GM23248 (cell line): ENCODE data around the gene POMZP3. TPM values are rescaled to one million over a fixed set of nuclear protein-coding genes. Genes with fewer than 3 reads are reported as not detected.
A peak's percentile ranks its signal among the peaks of the same experiment; 100 is the strongest.
"Not testable (repeated sequence)": the region's sequence is repeated elsewhere in the genome, so short reads cannot be mapped to it uniquely, and the experiment has no call there.

Source experiments
- DNase-seq: peaks from one replicate; pipeline ENCODE4 v3.0.0-alpha.2; 2015
- H2AFZ ChIP-seq: fragments of 200-600 bp; sonication (generic); 2 replicates; pipeline ENCODE4 v1.6.1; 2016; ENCODE audit warnings: antibody characterized with exemption
- H3F3A ChIP-seq: fragments of 200-600 bp; sonication (generic); 2 replicates; pipeline ENCODE4 v1.6.1; 2016; ENCODE audit warnings: mild to moderate bottlenecking, antibody characterized with exemption, mixed run types; ENCODE audit not compliant: insufficient read depth
- H3K27ac ChIP-seq: fragments of 200-600 bp; sonication (generic); 2 replicates; pipeline ENCODE4 v1.5.1; 2016; ENCODE audit warnings: mild to moderate bottlenecking
- H3K27me3 ChIP-seq: fragments of 200-600 bp; sonication (generic); replicated peaks from 2 replicates; pipeline ENCODE4 v1.6.1; 2016; ENCODE audit warnings: mild to moderate bottlenecking; ENCODE audit not compliant: insufficient read depth
- H3K36me3 ChIP-seq: fragments of 200-600 bp; sonication (generic); 2 replicates; pipeline ENCODE4 v1.6.1; 2016; ENCODE audit warnings: low read depth, mild to moderate bottlenecking
- H3K4me1 ChIP-seq: fragments of 200-600 bp; sonication (generic); 2 replicates; pipeline ENCODE4 v1.6.1; 2016; ENCODE audit warnings: mild to moderate bottlenecking; ENCODE audit not compliant: insufficient read depth
- H3K4me2 ChIP-seq: fragments of 200-600 bp; sonication (generic); one replicate; pipeline ENCODE4 v1.6.1; 2016; ENCODE audit warnings: mild to moderate bottlenecking; ENCODE audit not compliant: unreplicated experiment
- H3K4me3 ChIP-seq: fragments of 200-600 bp; sonication (generic); 2 replicates; pipeline ENCODE4 v1.5.1; 2016; ENCODE audit warnings: mild to moderate bottlenecking
- H3K79me2 ChIP-seq: fragments of 200-600 bp; sonication (generic); 2 replicates; pipeline ENCODE4 v1.6.1; 2016; ENCODE audit warnings: mild to moderate bottlenecking; ENCODE audit not compliant: insufficient read depth
- H3K9ac ChIP-seq: fragments of 200-600 bp; sonication (generic); 2 replicates; pipeline ENCODE4 v1.6.1; 2016; ENCODE audit warnings: mild to moderate bottlenecking
- H3K9me2 ChIP-seq: fragments of 200-600 bp; sonication (generic); 2 replicates; pipeline ENCODE4 v1.6.1; 2016; ENCODE audit warnings: mixed run types, mild to moderate bottlenecking, moderate library complexity; ENCODE audit not compliant: insufficient read depth
- H3K9me3 ChIP-seq: fragments of 200-600 bp; sonication (generic); one replicate; pipeline ENCODE4 v1.6.1; 2017; ENCODE audit warnings: low read depth
- H4K20me1 ChIP-seq: fragments of 200-600 bp; sonication (generic); 2 replicates; pipeline ENCODE4 v1.6.0; 2016; ENCODE audit not compliant: insufficient read depth
- WGBS, 2 experiments: methylation state at CpG; one replicate each; pipeline ENCODE4 v1.1.6; 2015 to 2017; ENCODE audit warnings: low lambda C conversion rate in 2 of 2, low coverage in 1 of 2; ENCODE audit errors: missing lambda C conversion rate in 2 of 2; 5-methylcytosine and 5-hydroxymethylcytosine counted together
- in situ Hi-C: fragments of 300-500 bp; cut with MboI; formaldehyde crosslinking; loops from 2 replicates; pipeline ENCODE4 v1.15.0; 2020
- polyA plus RNA-seq: library from polyadenylated mRNA; unstranded; fragments of >200 nt; fragmentation: Nextera tagmentation; extraction: Ambion mirVana; gene quantifications from 2 replicates; pipeline ENCODE4 v1.2.1, GENCODE V29; 2016
- total RNA-seq: library from RNA; depleted of rRNA; stranded (reverse); fragments of >200 nt; shearing (Covaris generic); gene quantifications from 2 replicates; pipeline ENCODE4 v1.2.3, GENCODE V29; 2014

Gene POMZP3
- total and polyA plus RNA-seq, 2 experiments from 2014 or later = 5.9 to 16.5 TPM

DNA sequence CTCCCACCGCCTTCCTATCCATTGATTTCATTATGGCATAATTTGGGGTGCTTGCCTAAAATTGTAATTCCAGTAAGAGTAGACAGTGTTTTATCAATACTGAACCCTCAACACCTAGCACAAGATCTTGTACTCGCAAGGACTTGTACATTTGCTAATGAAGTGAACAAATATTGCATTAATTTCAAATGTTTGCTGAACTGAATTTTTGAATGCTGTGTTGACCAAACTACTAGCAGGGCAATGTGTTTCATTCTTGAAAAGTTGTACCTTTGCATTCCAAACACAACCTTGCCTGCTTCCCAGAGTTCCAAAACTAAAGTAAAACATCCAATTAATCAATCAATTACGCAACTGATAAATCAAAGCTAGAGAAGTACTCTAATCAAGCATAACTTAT, 26.4 kb downstream of the POMZP3 start:
- WGBS, 2 experiments = 82 to 89% methylated on average over 3 of the region's 3 CpGs
- DNase-seq, H3K27me3 ChIP-seq, H3K36me3 ChIP-seq, H2AFZ ChIP-seq, in situ Hi-C loops, H3K4me2 ChIP-seq, H3K4me3 ChIP-seq, H3K9me2 ChIP-seq, H4K20me1 ChIP-seq, H3K9ac ChIP-seq, H3K9me3 ChIP-seq: not testable (repeated sequence)
- Histone ChIP-seq H3K4me1 (peaks cover 12% of the 10 kb centered on the region), H3K79me2 (peaks cover 20% of the 10 kb centered on the region), H3K27ac (peak overlapping the region; percentile 41; the same call in 1 of the 2 replicates), H3F3A (peaks cover 16% of the 10 kb centered on the region)

DNA sequence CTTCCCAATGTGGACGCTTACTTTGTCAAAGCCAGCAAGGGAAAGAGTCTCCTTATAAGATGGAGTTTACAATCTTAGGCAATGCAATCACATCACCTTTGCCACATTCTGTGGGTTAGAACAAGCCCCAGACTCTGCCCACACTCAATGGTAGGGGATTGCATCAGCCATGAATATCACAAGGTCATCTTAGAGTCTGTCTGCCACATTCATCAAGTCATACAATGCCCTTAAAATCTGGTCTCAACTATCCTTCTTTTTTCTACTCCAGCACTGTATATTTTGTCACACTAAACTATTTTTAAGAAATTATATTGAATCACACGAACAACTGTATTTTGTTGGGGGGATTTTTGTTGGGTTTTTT, 27.0 kb downstream of the POMZP3 start:
- peaks cover 16% of the 10 kb centered on the region for H3F3A ChIP-seq
- H3K27me3 ChIP-seq, in situ Hi-C loops, H3K4me2 ChIP-seq, H3K9me2 ChIP-seq, H3K9me3 ChIP-seq, H2AFZ ChIP-seq, H3K4me3 ChIP-seq, H3K36me3 ChIP-seq, H3K9ac ChIP-seq, H4K20me1 ChIP-seq, DNase-seq: not testable (repeated sequence)
- peaks cover 26% of the 10 kb centered on the region for H3K79me2 ChIP-seq
- 97 to 100% methylated on average over 1 of the region's 2 CpGs for WGBS, 2 experiments
- H3K27ac ChIP-seq = peak overlapping the region; percentile 41; the same call in 1 of the 2 replicates
- H3K4me1 ChIP-seq = peaks cover 12% of the 10 kb centered on the region

DNA sequence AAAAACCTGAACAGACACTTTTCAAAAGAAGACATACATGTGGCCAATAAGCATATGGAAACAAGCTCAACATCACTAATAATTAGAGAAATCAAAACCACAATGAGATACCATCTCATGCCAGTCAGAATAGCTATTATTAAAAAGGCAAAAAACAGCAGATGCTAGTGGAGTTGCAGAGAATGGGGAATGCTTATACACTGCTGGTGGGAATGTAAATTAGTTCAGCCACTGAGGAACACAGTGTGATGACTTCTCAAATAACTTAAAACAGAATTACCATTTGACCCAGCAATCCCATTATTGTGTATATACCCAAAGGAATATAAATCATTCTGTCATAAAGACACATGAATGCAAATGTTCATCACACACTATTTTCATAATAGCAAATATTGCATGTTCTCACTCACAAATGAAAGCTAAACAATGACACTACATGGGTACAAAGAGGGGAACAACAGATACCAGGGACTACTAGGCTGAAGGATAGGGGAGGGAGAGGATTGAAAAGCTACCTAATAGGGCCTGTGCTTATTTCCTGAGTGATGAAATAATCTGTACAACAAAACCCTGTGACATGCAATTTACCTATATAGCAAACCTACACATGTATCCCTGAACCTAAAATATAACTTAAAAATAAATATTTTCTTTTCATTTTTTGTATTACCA, 28.4 kb downstream of the POMZP3 start:
- Histone ChIP-seq H3K4me3 (peak overlapping the region; percentile 2; the same call in 1 of the 2 replicates), H3K79me2 (peaks cover 37% of the 10 kb centered on the region), H3F3A (peaks cover 16% of the 10 kb centered on the region), H3K4me2 (peak overlapping the region; percentile 19), H3K27ac (peak overlapping the region; percentile 79), H3K4me1 (peaks cover 12% of the 10 kb centered on the region)
- DNase-seq, H3K9me3 ChIP-seq, H3K9ac ChIP-seq, H3K27me3 ChIP-seq, H4K20me1 ChIP-seq, H2AFZ ChIP-seq, in situ Hi-C loops, H3K36me3 ChIP-seq, H3K9me2 ChIP-seq: not testable (repeated sequence)

DNA sequence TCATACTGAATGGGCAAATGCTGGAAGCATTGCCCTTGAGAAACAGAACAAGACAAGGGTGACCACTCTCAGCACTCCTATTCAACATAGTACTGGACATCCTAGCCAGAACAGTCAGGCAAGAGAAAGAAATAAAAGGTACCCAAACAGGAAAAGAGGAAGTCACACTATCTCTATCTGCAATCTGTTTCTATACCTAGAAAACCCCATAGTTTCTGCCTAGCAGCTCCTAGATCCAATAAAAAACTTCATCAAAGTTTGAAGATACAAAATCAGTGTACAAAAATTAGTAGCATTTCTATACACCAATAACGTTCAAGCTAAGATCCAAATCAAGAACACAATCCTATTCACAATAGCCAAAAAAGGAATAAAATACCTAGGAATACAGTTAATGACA, 29.8 kb downstream of the POMZP3 start:
- H3K4me2 ChIP-seq, H3K27me3 ChIP-seq, H2AFZ ChIP-seq, H3K36me3 ChIP-seq, H3K9me3 ChIP-seq, in situ Hi-C loops, H3K4me3 ChIP-seq, DNase-seq, H3K27ac ChIP-seq, H3K9ac ChIP-seq, H3K9me2 ChIP-seq, H4K20me1 ChIP-seq: not testable (repeated sequence)
- Histone ChIP-seq H3K79me2 (peaks cover 52% of the 10 kb centered on the region), H3K4me1 (peaks cover 12% of the 10 kb centered on the region), H3F3A (peaks cover 16% of the 10 kb centered on the region)
- WGBS, 2 experiments = 92 to 94% methylated on average over 1 of the region's 1 CpG

DNA sequence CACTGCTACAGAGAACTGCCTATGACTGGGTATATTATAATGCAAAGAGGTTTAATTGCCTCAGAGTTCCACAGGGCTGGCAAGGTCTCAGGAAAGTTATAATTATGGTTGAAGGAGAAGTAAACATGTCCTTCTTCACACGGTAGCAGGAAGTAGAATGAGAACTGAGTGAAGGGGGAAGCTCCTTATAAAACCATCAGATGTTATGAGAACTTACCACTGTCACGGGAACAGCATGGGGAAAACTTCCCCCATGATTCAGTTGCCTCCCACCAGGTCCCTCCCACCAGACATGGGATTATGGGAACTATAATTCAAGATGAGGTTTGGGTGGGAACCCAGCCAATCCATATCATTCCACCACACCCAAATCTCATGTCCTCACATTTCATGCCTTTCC, 34.4 kb downstream of the POMZP3 start:
- WGBS, 2 experiments = 100% methylated on average over 2 of the region's 2 CpGs
- H3K9me3 ChIP-seq, DNase-seq, H3K4me2 ChIP-seq, H2AFZ ChIP-seq, H4K20me1 ChIP-seq, H3K9ac ChIP-seq, in situ Hi-C loops, H3K9me2 ChIP-seq, H3K27ac ChIP-seq, H3K4me3 ChIP-seq, H3K36me3 ChIP-seq, H3K27me3 ChIP-seq: not testable (repeated sequence)
- Histone ChIP-seq H3K79me2 (peaks cover 74% of the 10 kb centered on the region), H3K4me1 (peaks cover 12% of the 10 kb centered on the region), H3F3A (peaks cover 29% of the 10 kb centered on the region)

DNA sequence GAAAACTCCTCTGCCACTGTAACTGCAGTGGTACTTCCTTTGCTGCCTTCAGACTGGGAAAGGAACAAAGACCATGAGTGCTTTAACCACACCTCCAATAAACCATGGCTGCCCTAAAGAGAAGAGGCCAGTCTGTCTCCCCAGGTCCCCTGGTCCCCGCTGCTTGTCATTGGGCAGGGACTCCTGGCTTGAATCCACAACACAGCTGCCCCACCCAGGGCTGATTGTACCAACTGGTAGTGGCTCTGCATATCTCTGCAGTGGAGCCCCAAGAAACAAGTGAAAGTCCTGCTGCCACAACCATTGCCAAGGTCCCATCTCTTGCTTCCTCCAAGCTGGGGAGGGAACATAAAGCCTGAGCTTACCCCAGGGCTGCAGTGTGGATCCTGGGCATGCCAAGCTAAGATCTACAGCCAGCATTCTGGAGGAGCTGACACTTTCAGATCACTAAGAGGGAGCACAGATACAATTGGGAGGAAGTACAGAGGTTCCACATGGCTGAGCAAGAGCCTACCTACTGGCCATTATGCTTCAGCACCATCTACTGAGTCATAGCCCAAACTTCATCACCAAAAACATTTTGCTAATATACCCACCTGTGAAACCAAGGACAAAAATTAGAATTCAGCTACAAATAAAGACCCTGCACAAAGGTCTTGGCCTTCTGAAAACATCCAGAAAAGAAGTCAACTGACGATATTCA, 35.3 kb downstream of the POMZP3 start:
- H3K9ac ChIP-seq, H3K9me2 ChIP-seq, H3K36me3 ChIP-seq, H3K4me3 ChIP-seq, H3K9me3 ChIP-seq, H3K27ac ChIP-seq, DNase-seq, H4K20me1 ChIP-seq, H2AFZ ChIP-seq, H3K4me2 ChIP-seq, in situ Hi-C loops, H3K27me3 ChIP-seq: not testable (repeated sequence)
- WGBS, 2 experiments = 71 to 79% methylated on average over 2 of the region's 2 CpGs
- H3K4me1 ChIP-seq = peaks cover 17% of the 10 kb centered on the region
- peaks cover 83% of the 10 kb centered on the region for H3K79me2 ChIP-seq
- peaks cover 19% of the 10 kb centered on the region for H3F3A ChIP-seq

DNA sequence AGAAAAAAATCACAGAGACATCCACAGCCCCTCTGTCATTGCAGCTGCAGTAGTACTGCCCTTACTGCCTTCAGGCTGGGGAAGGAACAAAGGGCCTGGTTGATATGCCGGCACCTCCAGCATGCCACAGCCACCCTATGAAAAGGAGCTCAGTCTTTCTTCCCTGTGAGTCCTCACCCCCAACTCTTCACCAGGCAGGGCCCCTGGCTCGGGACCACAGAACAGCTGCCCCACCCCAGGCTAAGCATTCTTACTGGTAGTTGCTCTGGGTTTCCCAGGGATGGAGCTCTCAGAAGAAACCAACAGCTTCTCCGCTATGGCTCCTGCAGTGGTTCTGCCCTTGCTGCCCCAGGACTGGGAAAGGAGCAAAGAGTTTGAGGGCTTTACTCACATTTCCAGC, 36.0 kb downstream of the POMZP3 start:
- H3K9me3 ChIP-seq, H3K4me2 ChIP-seq, H3K27me3 ChIP-seq, H3K9me2 ChIP-seq, in situ Hi-C loops, H3K27ac ChIP-seq, H3K36me3 ChIP-seq, DNase-seq, H4K20me1 ChIP-seq, H3K4me3 ChIP-seq, H2AFZ ChIP-seq, H3K9ac ChIP-seq: not testable (repeated sequence)
- WGBS, 2 experiments = 85 to 92% methylated on average over 3 of the region's 3 CpGs
- Histone ChIP-seq H3K4me1 (peaks cover 17% of the 10 kb centered on the region), H3F3A (peaks cover 18% of the 10 kb centered on the region), H3K79me2 (peaks cover 89% of the 10 kb centered on the region)
